Nephron (organoid): ENCODE data around the gene PSEN1.
"Not testable (repeated sequence)": the region's sequence is repeated elsewhere in the genome, so short reads cannot be mapped to it uniquely, and the experiment has no call there.

Experiments
- H3K27ac Mint-ChIP-seq, 3 experiments: 2 replicates each; pipeline ENCODE4 v1.8.0; 2020; ENCODE audit warnings: mixed read lengths in 3 of 3, mild to moderate bottlenecking in 2 of 3, moderate library complexity in 1 of 3
- H3K27me3 Mint-ChIP-seq: 2 replicates; pipeline ENCODE4 v1.8.0; 2021; ENCODE audit warnings: low read depth, mild to moderate bottlenecking, moderate library complexity, mixed read lengths
- H3K36me3 Mint-ChIP-seq: 2 replicates; pipeline ENCODE4 v1.8.0; 2020; ENCODE audit warnings: low read depth, mixed read lengths
- H3K4me1 Mint-ChIP-seq: 2 replicates; pipeline ENCODE4 v1.8.0; 2020; ENCODE audit warnings: mixed read lengths
- H3K4me3 Mint-ChIP-seq, 3 experiments: 2 replicates each; pipeline ENCODE4 v1.8.0; 2020; ENCODE audit warnings: mild to moderate bottlenecking in 3 of 3, mixed read lengths in 3 of 3, moderate library complexity in 2 of 3
- H3K9me3 Mint-ChIP-seq: 2 replicates; pipeline ENCODE4 v1.8.0; 2020; ENCODE audit warnings: mixed read lengths
- TF ChIP-seq, protein P1 (sequence below), 3 experiments: fragments of 200-600 bp; sonication (generic); IDR thresholded peaks; one replicate each; pipeline ENCODE4 v1.5.0; 2021; ENCODE audit warnings: antibody characterized with exemption in 3 of 3; ENCODE audit not compliant: unreplicated experiment in 3 of 3

Gene PSEN1

DNA sequence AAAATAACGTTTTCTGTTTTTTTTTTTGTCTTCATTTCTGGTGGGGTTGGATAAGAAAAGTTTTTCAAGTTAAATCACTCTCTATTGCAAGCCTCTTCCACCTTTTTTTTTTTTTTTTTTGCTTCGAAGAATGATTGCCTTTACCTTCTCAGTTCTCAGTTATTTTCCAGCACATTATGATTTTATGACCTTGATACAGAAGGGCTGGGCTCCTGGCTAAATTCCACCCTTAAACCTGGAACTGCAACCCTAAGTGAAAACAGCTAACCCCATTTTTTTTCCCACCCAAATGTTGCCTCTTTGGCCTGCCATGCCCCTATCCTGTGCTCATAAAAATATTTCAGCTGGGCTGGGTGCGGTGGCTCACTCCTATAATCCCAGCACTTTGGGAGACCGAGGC, 31.4 kb downstream of the PSEN1 start:
- Mint-ChIP-seq H3K36me3 (peaks cover 55% of the 10 kb centered on the region), H3K9me3 (no peaks in the 10 kb centered on the region), H3K27me3 (no peaks in the 10 kb centered on the region)

DNA sequence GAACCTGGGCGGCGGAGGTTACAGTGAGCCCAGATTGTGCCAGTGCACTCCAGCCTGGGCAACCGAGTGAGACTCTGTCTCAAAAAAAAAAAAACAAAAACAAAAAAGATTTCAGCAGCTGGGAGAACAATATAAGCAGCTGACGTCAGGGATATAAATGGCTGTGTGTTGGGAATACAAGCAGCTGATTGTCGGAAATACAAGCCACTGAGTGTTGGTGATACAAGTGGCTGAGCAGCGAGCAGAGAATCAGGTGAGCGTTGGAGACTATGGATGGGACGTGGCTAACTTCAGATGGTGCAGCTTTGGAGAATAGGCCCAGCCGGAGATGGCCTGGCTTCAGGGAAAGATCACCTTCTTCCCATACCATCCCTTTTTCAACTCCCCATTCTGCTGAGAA, 32.0 kb downstream of the PSEN1 start:
- no peak overlapping the region for H3K4me3 Mint-ChIP-seq
- no peaks in the 10 kb centered on the region for H3K27me3 Mint-ChIP-seq
- H3K9me3 Mint-ChIP-seq: no peaks in the 10 kb centered on the region
- TF ChIP-seq, protein P1, sequence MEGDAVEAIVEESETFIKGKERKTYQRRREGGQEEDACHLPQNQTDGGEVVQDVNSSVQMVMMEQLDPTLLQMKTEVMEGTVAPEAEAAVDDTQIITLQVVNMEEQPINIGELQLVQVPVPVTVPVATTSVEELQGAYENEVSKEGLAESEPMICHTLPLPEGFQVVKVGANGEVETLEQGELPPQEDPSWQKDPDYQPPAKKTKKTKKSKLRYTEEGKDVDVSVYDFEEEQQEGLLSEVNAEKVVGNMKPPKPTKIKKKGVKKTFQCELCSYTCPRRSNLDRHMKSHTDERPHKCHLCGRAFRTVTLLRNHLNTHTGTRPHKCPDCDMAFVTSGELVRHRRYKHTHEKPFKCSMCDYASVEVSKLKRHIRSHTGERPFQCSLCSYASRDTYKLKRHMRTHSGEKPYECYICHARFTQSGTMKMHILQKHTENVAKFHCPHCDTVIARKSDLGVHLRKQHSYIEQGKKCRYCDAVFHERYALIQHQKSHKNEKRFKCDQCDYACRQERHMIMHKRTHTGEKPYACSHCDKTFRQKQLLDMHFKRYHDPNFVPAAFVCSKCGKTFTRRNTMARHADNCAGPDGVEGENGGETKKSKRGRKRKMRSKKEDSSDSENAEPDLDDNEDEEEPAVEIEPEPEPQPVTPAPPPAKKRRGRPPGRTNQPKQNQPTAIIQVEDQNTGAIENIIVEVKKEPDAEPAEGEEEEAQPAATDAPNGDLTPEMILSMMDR (IDR thresholded peaks at IDR 0.05; ENCODE audit: unreplicated experiment in 3 of 3): no peak
- no peaks in the 10 kb centered on the region for H3K4me1 Mint-ChIP-seq
- no peak overlapping the region for H3K27ac Mint-ChIP-seq
- peaks cover 57% of the 10 kb centered on the region for H3K36me3 Mint-ChIP-seq

More for the DNA sequence above, 31.4 kb downstream of the PSEN1 start:
- H3K4me3 Mint-ChIP-seq: no peak overlapping the region
- no peaks in the 10 kb centered on the region for H3K4me1 Mint-ChIP-seq
- no peak overlapping the region for H3K27ac Mint-ChIP-seq
- TF ChIP-seq, protein P1 (IDR thresholded peaks at IDR 0.05; ENCODE audit: unreplicated experiment in 3 of 3): no peak

DNA sequence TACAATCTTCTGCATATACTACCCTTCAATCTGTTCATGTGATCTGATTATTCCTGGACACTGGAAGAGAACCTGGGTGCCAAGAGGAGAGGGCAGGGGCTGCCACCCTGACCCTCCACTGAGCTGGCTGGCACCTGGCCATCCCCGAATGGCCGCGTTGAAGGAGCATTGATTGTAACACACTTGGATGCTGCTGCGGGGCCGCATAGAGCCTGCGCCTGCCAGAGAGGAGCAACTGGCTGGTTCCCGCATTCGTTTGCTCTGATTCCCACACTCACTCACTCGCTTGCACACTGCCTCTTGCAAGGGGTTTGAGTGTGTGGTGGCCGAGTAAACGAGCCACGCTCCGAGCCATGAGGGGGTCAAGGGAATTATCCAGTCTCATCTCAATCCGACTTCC, 32.4 kb downstream of the PSEN1 start:
- peaks cover 57% of the 10 kb centered on the region for H3K36me3 Mint-ChIP-seq
- TF ChIP-seq, protein P1 (IDR thresholded peaks at IDR 0.05; ENCODE audit: unreplicated experiment in 3 of 3): no peak
- H3K4me3 Mint-ChIP-seq: no peak overlapping the region
- H3K27ac Mint-ChIP-seq: no peak overlapping the region
- H3K9me3 Mint-ChIP-seq: no peaks in the 10 kb centered on the region
- no peaks in the 10 kb centered on the region for H3K27me3 Mint-ChIP-seq
- no peaks in the 10 kb centered on the region for H3K4me1 Mint-ChIP-seq

DNA sequence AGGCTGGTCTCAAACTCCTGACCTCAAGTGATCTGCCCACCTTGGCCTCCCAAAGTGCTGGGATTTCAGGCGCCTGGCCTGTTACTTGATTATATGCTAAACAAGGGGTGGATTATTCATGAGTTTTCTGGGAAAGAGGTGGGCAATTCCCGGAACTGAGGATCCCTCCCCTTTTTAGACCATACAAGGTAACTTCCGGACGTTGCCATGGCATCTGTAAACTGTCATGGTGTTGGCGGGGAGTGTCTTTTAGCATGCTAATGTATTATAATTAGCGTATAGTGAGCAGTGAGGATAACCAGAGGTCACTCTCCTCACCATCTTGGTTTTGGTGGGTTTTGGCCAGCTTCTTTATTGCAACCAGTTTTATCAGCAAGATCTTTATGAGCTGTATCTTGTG, 33.5 kb downstream of the PSEN1 start:
- not testable (repeated sequence) for H3K4me3 Mint-ChIP-seq, H3K27ac Mint-ChIP-seq, H3K27me3 Mint-ChIP-seq, H3K4me1 Mint-ChIP-seq, H3K9me3 Mint-ChIP-seq
- H3K36me3 Mint-ChIP-seq: peaks cover 56% of the 10 kb centered on the region

DNA sequence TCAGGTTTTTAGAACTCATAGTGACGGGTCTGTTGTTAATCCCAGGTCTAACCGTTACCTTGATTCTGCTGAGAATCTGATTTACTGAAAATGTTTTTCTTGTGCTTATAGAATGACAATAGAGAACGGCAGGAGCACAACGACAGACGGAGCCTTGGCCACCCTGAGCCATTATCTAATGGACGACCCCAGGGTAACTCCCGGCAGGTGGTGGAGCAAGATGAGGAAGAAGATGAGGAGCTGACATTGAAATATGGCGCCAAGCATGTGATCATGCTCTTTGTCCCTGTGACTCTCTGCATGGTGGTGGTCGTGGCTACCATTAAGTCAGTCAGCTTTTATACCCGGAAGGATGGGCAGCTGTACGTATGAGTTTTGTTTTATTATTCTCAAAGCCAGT, 34.4 kb downstream of the PSEN1 start:
- TF ChIP-seq, protein P1 (IDR thresholded peaks at IDR 0.05; ENCODE audit: unreplicated experiment in 3 of 3): no peak
- no peaks in the 10 kb centered on the region for H3K4me1 Mint-ChIP-seq

DNA sequence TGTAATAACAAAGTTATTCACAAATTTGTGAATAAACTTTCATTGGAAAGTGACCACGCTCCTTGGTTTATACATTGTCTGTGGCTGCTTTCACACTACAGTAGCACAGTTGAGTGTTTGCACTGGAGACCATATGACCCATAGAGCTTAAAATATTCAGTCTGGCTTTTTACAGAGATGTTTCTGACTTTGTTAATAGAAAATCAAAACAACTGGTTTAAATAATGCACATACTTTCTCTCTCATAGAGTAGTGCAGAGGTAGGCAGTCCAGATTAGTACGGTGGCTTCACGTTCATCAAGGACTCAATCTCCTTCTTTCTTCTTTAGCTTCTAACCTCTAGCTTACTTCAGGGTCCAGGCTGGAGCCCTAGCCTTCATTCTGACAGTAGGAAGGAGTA, 36.2 kb downstream of the PSEN1 start:
- H3K27me3 Mint-ChIP-seq: no peaks in the 10 kb centered on the region

More for the DNA sequence above, 34.4 kb downstream of the PSEN1 start:
- Mint-ChIP-seq H3K27me3 (no peaks in the 10 kb centered on the region), H3K4me3 (no peak overlapping the region), H3K9me3 (no peaks in the 10 kb centered on the region), H3K36me3 (peaks cover 59% of the 10 kb centered on the region), H3K27ac (no peak overlapping the region)

More for the DNA sequence above, 36.2 kb downstream of the PSEN1 start:
- Mint-ChIP-seq H3K4me1 (no peaks in the 10 kb centered on the region), H3K36me3 (peaks cover 75% of the 10 kb centered on the region), H3K9me3 (no peaks in the 10 kb centered on the region), H3K27ac (no peak overlapping the region), H3K4me3 (no peak overlapping the region)
- TF ChIP-seq, protein P1 (IDR thresholded peaks at IDR 0.05; ENCODE audit: unreplicated experiment in 3 of 3): no peak
